GM18861 (cell line): ENCODE measurements around the gene NECAB3.
"Not testable (repeated sequence)": the region's sequence is repeated elsewhere in the genome, so short reads cannot be mapped to it uniquely, and the experiment has no call there.

Experiments
- ATAC-seq: cut with Tn5 transposase; IDR thresholded peaks from one replicate; pipeline ENCODE4 v1.9.1; 2021; ENCODE audit not compliant: unreplicated experiment

Gene NECAB3, protein sequence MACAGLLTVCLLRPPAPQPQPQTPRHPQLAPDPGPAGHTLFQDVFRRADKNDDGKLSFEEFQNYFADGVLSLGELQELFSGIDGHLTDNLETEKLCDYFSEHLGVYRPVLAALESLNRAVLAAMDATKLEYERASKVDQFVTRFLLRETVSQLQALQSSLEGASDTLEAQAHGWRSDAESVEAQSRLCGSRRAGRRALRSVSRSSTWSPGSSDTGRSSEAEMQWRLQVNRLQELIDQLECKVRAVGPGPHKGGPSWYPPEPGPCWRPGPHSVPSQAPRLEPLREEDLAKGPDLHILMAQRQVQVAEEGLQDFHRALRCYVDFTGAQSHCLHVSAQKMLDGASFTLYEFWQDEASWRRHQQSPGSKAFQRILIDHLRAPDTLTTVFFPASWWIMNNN

DNA sequence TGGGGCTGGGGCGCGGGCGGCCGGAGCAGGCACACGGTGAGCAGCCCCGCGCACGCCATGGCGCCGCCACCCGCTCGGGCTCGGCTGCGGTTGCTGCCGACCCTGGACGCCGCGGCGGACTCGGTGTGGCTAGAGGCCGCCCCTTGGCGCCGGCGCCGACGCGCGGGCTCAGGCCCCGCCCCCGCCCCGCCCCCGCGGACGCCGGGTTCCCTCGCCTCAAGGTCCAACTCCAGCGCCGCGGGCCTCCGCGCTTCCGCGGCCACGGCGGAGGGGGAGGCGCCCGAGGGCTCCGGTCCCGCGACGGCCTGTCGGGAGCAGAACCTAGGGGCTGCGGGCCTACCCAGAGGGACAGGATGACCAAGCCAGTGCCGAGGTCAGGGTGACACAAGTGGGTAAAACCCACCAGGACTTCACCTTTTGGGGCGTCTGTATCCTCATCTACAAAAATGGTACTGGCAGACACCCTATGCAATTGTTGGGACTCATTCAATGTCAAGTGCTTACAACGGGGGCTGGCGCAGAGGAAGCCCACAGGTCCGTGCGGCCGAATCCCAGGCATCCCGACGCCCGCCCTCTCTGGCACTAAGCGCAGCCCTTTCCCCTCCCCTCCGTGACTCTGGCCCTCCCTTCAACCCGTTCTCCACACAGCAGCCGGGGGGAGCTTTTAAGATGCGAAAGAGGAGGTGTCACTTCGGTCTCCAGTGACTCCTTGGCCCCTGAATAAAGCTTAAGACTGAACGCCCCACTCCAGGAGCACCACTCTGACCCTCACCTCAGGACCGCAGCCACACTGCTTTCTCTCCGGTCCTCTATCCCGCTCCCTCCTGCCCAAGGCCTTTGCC, at the start of gene NECAB3:
Gene NECAB3 (minus strand): TSS at position 135 of the 842 bp plus-strand sequence. CDS start 76 bp downstream, at position 59.
- ATAC-seq = no peak

- ATAC-seq = no peak
These were observed 47.3 kb upstream of the NECAB3 start for GRCh38 chr20:33721391-33722140.

DNA sequence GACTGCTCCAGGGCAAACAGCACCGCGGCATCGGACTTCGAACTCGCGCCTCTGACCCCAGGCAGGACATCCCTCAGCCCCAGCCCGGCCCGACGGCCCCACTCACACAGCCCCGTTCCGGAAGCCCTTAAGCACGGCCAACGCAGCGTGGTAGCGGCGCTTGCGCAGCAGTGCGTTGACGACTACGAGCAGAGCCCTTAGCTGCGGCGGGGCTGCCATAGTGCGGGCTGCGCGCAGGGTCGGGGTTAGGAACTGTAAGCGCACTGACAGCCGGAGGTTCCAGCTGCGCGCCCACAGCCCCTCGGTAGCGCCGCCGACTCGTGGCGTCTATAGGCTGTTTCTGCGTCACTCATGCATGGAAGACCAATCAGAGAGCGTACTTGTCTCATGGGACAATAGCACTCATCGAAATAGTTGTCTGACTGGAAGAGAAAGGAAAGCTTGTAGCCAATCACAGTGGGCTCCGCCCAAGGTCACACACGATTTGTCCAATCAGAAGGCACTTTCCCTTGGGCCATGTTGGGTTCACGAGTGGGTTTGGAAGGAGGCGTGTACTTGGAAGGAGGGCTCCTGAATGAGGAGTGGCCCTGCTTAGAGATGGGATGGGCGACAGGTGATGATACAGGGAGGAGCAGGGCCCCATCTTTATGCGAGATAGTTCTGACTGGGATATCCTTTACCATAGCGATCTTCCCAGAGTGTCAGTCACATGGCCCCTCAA, 45.9 kb upstream of the NECAB3 start, which contains the start of gene PXMP4:
Gene PXMP4 (minus strand): TSS at position 322 of the 721 bp plus-strand sequence. CDS start 103 bp downstream, at position 219.
- peak; percentile 96 for ATAC-seq

- ATAC-seq = no peak
These were observed 45.2 kb upstream of the NECAB3 start for GRCh38 chr20:33719277-33719988.

DNA sequence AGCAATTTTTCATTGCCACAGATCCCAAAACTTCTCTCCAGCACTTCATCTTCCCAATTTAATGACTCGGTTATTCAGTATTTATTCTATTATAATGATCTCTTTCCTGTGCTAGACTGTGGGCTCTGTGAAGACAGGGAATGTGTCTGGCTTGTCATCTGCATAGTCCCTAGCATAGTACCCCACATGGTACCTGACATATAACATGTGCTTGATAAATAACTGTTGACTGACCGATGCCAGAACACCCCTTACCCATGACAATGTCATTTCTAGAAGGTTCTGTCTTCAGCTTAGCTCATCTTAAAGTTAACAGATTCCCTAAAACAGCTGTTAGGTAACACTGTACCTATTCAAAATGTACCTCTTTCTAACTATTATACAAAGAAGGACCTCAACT, 42.3 kb upstream of the NECAB3 start:
- ATAC-seq = no peak

GRCh38 chr20:33713865-33714367, 39.7 kb upstream of the NECAB3 start:
- no peak for ATAC-seq

DNA sequence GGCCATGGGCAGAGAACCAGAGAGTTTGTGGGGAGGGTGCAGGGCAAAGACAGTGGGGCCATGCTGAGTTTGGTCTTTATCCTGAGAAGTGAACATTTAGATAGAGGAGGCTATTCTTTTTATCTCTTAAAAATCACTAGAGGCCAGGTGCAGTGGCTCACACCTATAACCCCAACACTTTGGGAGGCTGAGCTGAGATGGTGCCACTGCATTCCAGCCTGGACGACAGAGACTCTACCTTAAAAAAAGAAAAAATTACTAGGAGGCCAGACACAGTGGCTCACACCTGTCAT, 37.2 kb upstream of the NECAB3 start:
- no peak for ATAC-seq

GRCh38 chr20:33710681-33711445, 36.6 kb upstream of the NECAB3 start:
- ATAC-seq = no peak

DNA sequence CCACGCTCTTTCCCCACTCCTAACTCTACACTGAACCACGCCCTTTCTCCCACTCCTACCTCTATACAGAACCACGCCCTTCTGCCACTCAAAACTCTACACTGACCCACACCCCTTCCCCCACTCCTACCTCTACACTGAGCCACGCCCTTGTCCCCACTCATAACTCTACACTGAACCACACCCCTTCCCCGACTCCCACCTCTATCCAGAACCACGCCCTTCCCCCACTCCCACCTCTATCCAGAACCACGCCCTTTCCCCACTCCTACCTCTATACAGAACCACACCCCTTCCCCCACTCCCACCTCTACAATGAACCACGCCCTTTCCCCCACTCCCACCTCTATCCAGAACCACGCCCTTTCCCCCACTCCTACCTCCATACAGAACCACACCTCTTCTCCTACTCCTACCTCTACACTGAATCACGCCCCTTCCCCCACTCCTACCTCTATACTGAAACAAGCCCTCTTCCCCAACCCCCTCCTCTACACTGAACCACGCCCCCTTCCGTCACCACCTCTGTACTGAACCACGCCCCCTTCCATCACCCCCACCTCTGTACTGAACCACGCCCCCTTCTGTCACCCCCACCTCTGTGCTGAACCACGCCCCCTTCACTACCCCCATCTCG, 35.8 kb upstream of the NECAB3 start:
- no peak for ATAC-seq

DNA sequence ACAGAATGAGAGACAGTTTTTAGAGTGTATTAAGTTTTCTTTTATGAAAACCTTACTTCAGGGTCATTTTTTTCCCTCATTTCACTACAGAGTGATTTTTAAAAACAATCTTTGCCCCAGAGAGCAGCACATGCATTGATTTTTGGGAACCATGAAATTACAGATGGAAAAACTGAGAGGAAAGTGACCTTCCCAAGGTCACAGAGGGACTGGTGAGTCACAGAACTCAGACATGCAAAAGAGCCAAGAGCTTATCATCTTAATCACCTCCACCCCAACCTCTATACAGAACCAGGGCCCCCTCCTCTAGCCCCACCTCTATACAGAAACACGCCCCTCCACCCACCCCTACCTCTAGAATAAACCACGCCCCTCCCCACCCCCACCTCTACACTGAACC, 35.2 kb upstream of the NECAB3 start:
- no peak for ATAC-seq

DNA sequence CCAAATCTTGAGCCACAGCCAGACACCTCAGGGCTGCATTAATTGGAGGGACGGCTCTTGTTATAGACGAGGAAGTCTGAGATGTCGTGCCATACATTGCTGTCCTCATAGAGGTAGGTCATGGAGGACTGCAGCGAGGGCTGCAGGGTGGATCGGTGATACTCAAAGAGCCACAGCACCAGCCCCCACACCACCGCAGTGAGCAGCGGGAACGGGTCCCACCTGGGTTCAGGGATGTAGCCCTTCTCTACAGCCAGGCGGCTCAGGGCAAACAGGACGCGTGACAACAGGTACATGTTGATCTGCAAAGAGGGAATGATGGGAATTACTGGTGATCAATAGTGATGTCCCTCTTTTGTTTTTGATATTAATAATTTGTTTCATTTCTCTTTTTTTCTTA, 33.4 kb upstream of the NECAB3 start:
- no peak for ATAC-seq

- ATAC-seq = no peak
These were observed 30.1 kb upstream of the NECAB3 start for GRCh38 chr20:33704197-33704924.

GRCh38 chr20:33703498-33704137, 29.4 kb upstream of the NECAB3 start:
- ATAC-seq = no peak

- no peak for ATAC-seq
These were observed 28.6 kb upstream of the NECAB3 start for GRCh38 chr20:33702861-33703260.

DNA sequence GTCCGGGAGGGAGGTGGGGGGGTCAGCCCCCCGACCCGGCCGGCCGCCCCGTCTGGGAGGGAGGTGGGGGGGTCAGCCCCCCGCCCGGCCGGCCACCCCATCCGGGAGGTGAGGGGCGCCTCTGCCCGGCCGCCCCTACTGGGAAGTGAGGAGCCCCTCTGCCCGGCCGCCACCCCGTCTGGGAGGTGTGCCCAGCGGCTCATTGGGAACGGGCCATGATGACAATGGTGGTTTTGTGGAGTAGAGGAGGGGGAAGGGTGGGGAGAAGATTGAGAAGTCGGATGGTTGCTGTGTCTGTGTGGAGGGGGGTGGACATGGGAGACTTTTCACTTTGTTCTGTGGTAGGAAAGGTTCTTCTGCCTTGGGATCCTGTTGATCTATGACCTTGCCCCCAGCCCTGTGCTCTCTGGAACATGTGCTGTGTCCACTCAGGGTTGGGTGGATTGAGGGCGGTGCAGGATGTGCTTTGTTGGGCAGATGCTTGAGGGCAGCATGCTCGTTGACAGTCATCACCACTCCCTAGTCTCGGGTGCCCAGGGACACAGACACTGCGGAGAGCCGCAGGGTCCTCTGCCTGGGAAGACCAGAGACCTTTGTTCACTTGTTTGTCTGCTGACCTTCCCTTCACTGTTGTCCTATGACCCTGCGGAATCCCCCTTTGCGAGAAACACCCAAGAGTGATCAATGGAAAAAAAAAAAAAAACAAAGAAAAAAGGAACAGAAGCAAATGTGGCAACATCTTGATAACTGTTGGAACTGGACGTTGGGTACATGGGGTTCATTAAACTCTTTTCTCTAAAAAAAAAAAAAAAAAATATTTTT, 27.6 kb upstream of the NECAB3 start:
- no peak for ATAC-seq

GRCh38 chr20:33700696-33701441, 26.6 kb upstream of the NECAB3 start:
- ATAC-seq = not testable (repeated sequence)
